Colonic mucosa (tissue), 4 donors: Measurements from ENCODE around the gene NAALAD2. TPM values are rescaled to one million over a fixed set of nuclear protein-coding genes. Genes with fewer than 3 reads are reported as not detected.

Experiments used
- DNase-seq: peaks from one replicate; pipeline ENCODE4 v3.0.0-alpha.2; 2020
- H3K27ac ChIP-seq: fragments of 200-600 bp; one replicate; pipeline ENCODE4 v1.8.0; 2021
- H3K27me3 ChIP-seq: fragments of 200-600 bp; one replicate; pipeline ENCODE4 v1.8.0; 2021
- H3K36me3 ChIP-seq: fragments of 200-600 bp; one replicate; pipeline ENCODE4 v1.8.0; 2021
- H3K4me1 ChIP-seq: fragments of 200-600 bp; one replicate; pipeline ENCODE4 v1.8.0; 2021; ENCODE audit warnings: mild to moderate bottlenecking
- H3K4me3 ChIP-seq: fragments of 200-600 bp; one replicate; pipeline ENCODE4 v1.8.0; 2021
- H3K9ac ChIP-seq, 2 donors: one replicate each; pipeline ENCODE4 v1.7.0; 2013; ENCODE audit warnings: control low read depth in 2 of 2, low read depth in 2 of 2, low read length in 2 of 2
- H3K9me3 ChIP-seq: fragments of 200-600 bp; one replicate; pipeline ENCODE4 v1.8.0; 2021
- CTCF ChIP-seq: fragments of 200-600 bp; IDR thresholded peaks from one replicate; pipeline ENCODE4 v1.8.0; 2022; ENCODE audit warnings: antibody characterized with exemption, mild to moderate bottlenecking
- intact Hi-C: fragments of 100-400 bp; cut with DNase I; formaldehyde crosslinking; loops from one replicate; pipeline ENCODE4 v1.14.1; 2022
- total RNA-seq, 2 donors: library from RNA; stranded (reverse); fragmentation: NEBNext Ultra II Directional in 1 of 2; extraction: Animal tissue kit (Norgen Biotek cat#: 25700) in 1 of 2; gene quantifications; one replicate each; pipeline ENCODE4 v1.2.1, GENCODE V29; 2021
- donor health status: healthy.
- donor health status: DM: no; HTN: no; CAD: no.
- donor health status: DM: no; HTN: no; CAD: no.

Gene NAALAD2
- total RNA-seq, 2 donors from 2014 or later, result 0.25 to 0.61 TPM

- H3K4me1 ChIP-seq, result peaks cover 7% of the 10 kb centered on the region
- H3K27me3 ChIP-seq, result no peaks in the 10 kb centered on the region
- no peak overlapping the region for H3K9ac ChIP-seq
- no peak for TF ChIP-seq CTCF
- H3K9me3 ChIP-seq, result no peaks in the 10 kb centered on the region
- intact Hi-C loops, result no loop called here
- H3K27ac ChIP-seq, result no peak overlapping the region
- H3K36me3 ChIP-seq, result no peaks in the 10 kb centered on the region
- H3K4me3 ChIP-seq, result no peak overlapping the region
- DNase-seq, result no peak
These were observed 82.1 kb downstream of the NAALAD2 start for GRCh38 chr11:90216611-90217010.

- Histone ChIP-seq H3K27ac (no peak overlapping the region), H3K27me3 (no peaks in the 10 kb centered on the region), H3K9ac (no peak overlapping the region), H3K9me3 (no peaks in the 10 kb centered on the region), H3K4me1 (peaks cover 8% of the 10 kb centered on the region), H3K4me3 (no peak overlapping the region), H3K36me3 (no peaks in the 10 kb centered on the region)
- no peak for DNase-seq
- intact Hi-C loops, result no loop called here
- no peak for TF ChIP-seq CTCF
These were observed 84.1 kb downstream of the NAALAD2 start for GRCh38 chr11:90218606-90219005.

- Histone ChIP-seq H3K9me3 (no peaks in the 10 kb centered on the region), H3K4me3 (no peak overlapping the region), H3K9ac (no peak overlapping the region), H3K36me3 (no peaks in the 10 kb centered on the region), H3K27ac (no peak overlapping the region), H3K27me3 (no peaks in the 10 kb centered on the region), H3K4me1 (peaks cover 8% of the 10 kb centered on the region)
- DNase-seq, result no peak
- TF ChIP-seq CTCF, result no peak
- intact Hi-C loops, result no loop called here
These were observed 85.0 kb downstream of the NAALAD2 start for GRCh38 chr11:90219438-90219837.

- TF ChIP-seq CTCF, result no peak
- H3K9ac ChIP-seq, result no peak overlapping the region
- no peaks in the 10 kb centered on the region for H3K9me3 ChIP-seq
- H3K4me1 ChIP-seq, result peaks cover 8% of the 10 kb centered on the region
- intact Hi-C loops, result no loop called here
- no peak overlapping the region for H3K27ac ChIP-seq
- no peak overlapping the region for H3K4me3 ChIP-seq
- H3K36me3 ChIP-seq, result no peaks in the 10 kb centered on the region
- no peak for DNase-seq
- H3K27me3 ChIP-seq, result no peaks in the 10 kb centered on the region
These were observed 85.9 kb downstream of the NAALAD2 start for GRCh38 chr11:90220391-90220790.

- H3K4me1 ChIP-seq, result peaks cover 8% of the 10 kb centered on the region
- H3K36me3 ChIP-seq, result no peaks in the 10 kb centered on the region
- intact Hi-C loops, result no loop called here
- peak overlapping the region; percentile 86 for H3K27ac ChIP-seq
- H3K9me3 ChIP-seq, result no peaks in the 10 kb centered on the region
- H3K27me3 ChIP-seq, result no peaks in the 10 kb centered on the region
- peak overlapping the region; percentile 85 for H3K4me3 ChIP-seq
- peak overlapping the region; percentile 64 to 78 for H3K9ac ChIP-seq
- no peak for TF ChIP-seq CTCF
- no peak for DNase-seq
These were observed 87.5 kb downstream of the NAALAD2 start for GRCh38 chr11:90221803-90222458.
